AG20443 (cell line): Measurements from ENCODE around the gene IL23R.
"Not testable (repeated sequence)": the region's sequence is repeated elsewhere in the genome, so short reads cannot be mapped to it uniquely, and the experiment has no call there.

Experiments
- DNase-seq: peaks from one replicate; pipeline ENCODE4 v3.0.0; 2012; ENCODE audit warnings: low spot score, mixed read lengths

Gene IL23R

GRCh38 chr1:67166196-67166595 is at the start of gene IL23R:
TSS of gene IL23R (plus strand) at chr1:67166454. CDS start at chr1:67168121, 1,667 bp downstream.
- no peak for DNase-seq

GRCh38 chr1:67118191-67118590 is 48.1 kb upstream of the IL23R start:
- DNase-seq = no peak

- DNase-seq = no peak
Measured at GRCh38 chr1:67118646-67119045, 47.6 kb upstream of the IL23R start.

DNA sequence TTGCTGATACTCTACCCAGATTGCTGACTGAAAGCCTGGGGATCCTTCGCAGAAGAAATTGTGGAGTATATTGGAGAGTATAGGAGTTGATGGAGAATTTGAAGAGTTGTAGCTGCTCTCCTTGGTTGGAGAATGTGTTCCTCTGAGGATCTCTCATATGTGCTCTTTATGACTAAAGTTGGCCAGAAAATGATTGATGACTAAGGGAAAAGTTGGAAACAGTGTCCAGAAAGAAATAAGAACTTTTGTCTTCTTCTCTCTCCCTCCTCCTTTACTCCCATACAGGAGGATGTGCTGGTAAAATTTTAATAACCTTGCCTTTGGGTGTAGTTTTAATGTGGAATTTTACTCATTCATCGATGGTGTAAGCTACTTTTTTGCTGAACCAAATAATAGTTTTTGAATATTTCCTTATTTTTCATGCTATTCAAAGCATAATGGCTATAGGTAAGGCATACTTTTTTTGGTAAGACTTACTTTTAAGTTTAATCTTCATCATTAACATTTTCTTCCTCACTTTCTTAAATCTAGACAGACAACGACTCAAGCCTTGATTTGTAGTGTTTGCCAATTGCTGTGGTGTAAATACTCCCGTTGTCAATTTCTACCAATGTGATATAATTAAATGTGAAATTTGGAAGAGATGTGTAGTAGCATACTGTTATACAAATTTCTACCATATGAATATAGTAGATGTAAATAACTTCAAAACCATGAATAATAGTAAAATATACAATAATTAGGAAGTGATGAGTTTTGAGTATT is 45.2 kb upstream of the IL23R start:
- no peak for DNase-seq

DNA sequence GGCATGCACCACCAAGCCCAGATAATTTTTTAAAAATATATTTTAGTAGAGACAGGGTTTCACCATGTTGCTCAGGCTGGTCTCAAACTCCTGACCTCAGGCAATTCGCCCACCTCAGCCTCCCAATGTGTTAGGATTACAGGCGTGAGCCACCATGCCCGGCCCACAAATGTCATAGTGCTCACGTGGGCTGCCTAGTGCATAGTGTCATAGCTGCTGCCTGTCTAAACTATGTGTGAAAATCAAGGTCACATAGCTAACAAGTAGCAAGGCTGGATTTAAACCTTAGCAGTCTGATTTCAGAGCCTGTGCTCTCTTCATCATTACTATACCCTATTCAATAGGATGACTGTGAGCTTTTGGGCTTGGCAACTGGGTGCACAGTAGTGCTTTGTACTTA is 41.8 kb upstream of the IL23R start:
- DNase-seq = no peak

- peak; percentile 29 for DNase-seq
Measured at GRCh38 chr1:67126111-67126746, 40.0 kb upstream of the IL23R start.

DNA sequence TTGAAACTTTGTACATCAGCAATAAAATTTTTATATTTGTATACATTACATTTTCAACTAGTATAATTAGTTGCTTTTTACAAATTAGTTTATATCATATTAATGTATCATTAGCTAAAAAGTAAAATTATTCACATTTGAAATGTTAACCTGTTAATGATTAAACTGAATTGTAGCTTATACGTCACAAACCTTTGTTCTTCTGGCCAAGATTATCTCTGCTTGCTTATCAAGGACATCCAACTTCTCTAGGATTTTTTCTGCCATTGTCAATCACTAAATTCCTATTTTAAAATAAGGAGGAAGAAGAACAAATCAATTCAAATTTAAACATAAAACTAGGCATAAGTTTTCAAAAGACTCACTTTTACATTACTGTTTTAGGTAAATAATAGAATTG is 39.3 kb upstream of the IL23R start:
- DNase-seq = no peak

- DNase-seq = no peak
Measured at GRCh38 chr1:67130673-67131072, 35.6 kb upstream of the IL23R start.

- no peak for DNase-seq
Measured at GRCh38 chr1:67133177-67133576, 33.1 kb upstream of the IL23R start.

DNA sequence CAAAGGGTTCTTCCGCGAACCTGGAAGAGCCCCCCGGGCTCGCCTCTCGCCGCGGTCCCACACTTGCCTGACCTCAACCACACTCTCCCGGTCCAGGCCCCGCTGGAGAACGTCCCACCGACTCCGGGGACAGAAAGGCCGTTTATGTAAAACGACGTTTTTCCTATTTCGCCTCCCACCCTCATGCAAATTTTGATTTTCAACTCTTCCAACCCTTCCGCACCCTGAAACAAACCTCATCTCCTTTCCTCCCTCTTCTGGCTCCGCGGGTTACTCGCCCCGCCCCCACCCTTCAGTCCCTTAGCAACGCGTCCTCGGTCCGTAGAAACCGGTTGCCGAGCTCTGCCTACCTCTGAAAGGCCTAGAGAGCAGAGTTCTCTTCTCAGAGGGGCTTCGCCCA is 31.6 kb upstream of the IL23R start, which contains the start of gene C1orf141:
C1orf141 (minus strand) TSS at position 276 of the 400 bp plus-strand sequence. CDS start 7,730 bp downstream, outside the sequence.
- peak; percentile 37 for DNase-seq

GRCh38 chr1:67135354-67135753 is 30.9 kb upstream of the IL23R start:
- DNase-seq = peak; percentile 60

GRCh38 chr1:67137307-67137753 is 28.9 kb upstream of the IL23R start:
- no peak for DNase-seq

GRCh38 chr1:67138813-67139499 is 27.3 kb upstream of the IL23R start:
- DNase-seq = no peak

DNA sequence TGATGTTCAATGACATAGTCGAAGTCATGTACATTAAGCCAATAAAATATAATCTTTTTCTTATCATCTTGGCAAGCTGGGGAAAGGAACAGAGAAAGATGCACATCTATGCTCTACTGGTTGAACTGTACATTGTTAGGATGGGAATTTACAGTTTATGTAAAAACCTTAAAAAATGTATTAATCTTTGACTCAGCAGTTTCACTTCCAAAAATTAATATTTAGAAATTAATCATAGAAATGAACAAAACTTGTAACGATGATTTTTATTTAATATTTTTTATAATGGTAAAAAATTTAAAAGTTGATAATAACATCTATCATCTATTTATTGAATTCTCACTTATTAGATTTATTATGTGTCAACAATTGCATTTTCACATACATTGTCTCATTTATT is 25.8 kb upstream of the IL23R start:
- no peak for DNase-seq

DNA sequence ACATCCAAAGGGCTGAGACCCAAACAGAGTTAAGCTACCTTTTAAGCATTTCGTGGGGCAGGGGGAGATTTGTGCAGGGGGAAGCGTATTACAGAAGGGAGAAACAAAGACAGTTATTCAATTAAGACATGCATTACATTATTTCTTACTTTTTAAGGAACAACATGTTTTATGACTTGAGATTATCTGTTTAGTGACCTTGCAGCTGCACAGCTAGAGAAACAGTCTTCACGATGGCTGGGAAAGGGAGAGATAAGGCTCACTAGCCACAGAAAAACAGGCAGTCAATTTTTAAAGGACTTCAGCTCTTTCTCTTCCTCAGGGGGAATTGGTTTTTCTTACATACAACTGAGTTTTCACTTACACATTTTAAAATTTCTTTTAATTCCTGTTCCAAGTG is 24.4 kb upstream of the IL23R start:
- not testable (repeated sequence) for DNase-seq

GRCh38 chr1:67142931-67143330 is 23.3 kb upstream of the IL23R start:
- DNase-seq = no peak

GRCh38 chr1:67143966-67144365 is 22.3 kb upstream of the IL23R start:
- no peak for DNase-seq

- no peak for DNase-seq
Measured at GRCh38 chr1:67144696-67145095, 21.6 kb upstream of the IL23R start.

- DNase-seq = no peak
Measured at GRCh38 chr1:67146101-67146500, 20.2 kb upstream of the IL23R start.

- no peak for DNase-seq
Measured at GRCh38 chr1:67146539-67146938, 19.7 kb upstream of the IL23R start.

DNA sequence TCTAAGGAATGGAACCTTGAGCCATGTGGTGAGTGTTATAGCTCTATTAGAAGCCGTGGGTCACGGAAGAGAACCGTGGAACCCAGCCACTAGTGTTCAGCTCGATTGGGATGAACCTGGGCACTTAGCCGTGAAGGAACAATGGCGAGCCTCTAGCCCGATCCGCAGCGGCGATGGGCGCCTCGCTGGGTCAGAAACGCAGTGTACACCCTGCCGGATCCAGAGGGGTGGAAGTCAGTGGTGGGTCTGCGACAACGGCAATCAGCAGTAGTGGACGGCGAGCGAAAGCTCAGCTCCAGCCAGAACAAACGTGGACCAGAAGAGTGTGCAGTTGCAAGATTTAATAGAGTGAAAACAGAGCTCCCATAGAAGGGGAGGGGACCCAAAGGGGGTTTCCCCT is 18.3 kb upstream of the IL23R start:
- not testable (repeated sequence) for DNase-seq

DNA sequence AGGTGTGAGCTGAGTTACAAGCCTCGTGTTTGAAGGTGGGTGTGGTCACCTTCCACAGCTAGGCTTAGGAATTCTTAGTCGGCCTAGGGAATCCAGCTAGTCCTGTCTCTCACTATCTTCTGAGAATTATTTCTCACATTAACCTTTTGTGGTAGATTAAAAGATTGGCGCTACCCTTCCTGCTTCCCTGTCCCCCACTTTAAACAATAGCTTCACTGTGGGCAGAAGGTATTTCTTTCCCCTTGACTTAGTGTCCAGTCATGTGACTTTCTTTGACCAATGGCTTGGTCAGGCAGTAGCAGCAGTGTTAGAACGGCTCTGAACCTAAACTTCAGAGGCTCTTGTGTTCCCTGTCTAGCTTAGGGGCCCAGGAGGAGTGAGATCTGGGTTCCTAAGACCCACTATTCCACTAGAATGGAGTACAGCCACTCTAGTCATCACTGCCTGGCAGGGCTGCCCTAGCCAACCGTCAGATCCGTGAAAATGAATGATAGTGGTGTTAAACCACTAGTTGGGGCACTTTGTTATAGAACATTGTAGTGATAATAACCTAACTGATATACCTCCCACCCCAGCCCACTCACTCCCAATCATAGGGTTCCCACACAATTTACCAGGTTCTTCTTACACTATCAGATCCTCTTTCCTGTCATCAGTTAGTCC is 17.6 kb upstream of the IL23R start:
- DNase-seq = peak; percentile 18
